IPS-11a (cell line): ENCODE measurements around the gene TRAPPC3.

Experiments
- H3K4me3 ChIP-seq: one replicate; pipeline ENCODE4 v1.5.1; 2013; ENCODE audit warnings: low read depth, low read length, control low read depth

TRAPPC3 gene

GRCh38 chr1:36106269-36106668 is 43.0 kb downstream of the TRAPPC3 start:
- H3K4me3 ChIP-seq = no peak overlapping the region

- no peak overlapping the region for H3K4me3 ChIP-seq
These were observed 47.7 kb downstream of the TRAPPC3 start for GRCh38 chr1:36101546-36101945.

GRCh38 chr1:36100376-36100775 is 48.9 kb downstream of the TRAPPC3 start:
- H3K4me3 ChIP-seq = no peak overlapping the region

GRCh38 chr1:36099681-36100341 is 49.5 kb downstream of the TRAPPC3 start:
- no peak overlapping the region for H3K4me3 ChIP-seq

- no peak overlapping the region for H3K4me3 ChIP-seq
These were observed 50.5 kb downstream of the TRAPPC3 start for GRCh38 chr1:36098650-36099365.

- no peak overlapping the region for H3K4me3 ChIP-seq
These were observed 51.3 kb downstream of the TRAPPC3 start for GRCh38 chr1:36097693-36098585.

GRCh38 chr1:36096500-36097432 is 52.5 kb downstream of the TRAPPC3 start:
- no peak overlapping the region for H3K4me3 ChIP-seq

GRCh38 chr1:36095760-36096405 is 53.4 kb downstream of the TRAPPC3 start:
- H3K4me3 ChIP-seq = no peak overlapping the region

- H3K4me3 ChIP-seq = no peak overlapping the region
These were observed 54.6 kb downstream of the TRAPPC3 start for GRCh38 chr1:36094621-36095061.

GRCh38 chr1:36093929-36094328 is 55.4 kb downstream of the TRAPPC3 start:
- no peak overlapping the region for H3K4me3 ChIP-seq

GRCh38 chr1:36093226-36093625 is 56.1 kb downstream of the TRAPPC3 start:
- H3K4me3 ChIP-seq = no peak overlapping the region

GRCh38 chr1:36092798-36093185 is 56.5 kb downstream of the TRAPPC3 start:
- H3K4me3 ChIP-seq = no peak overlapping the region

- H3K4me3 ChIP-seq = no peak overlapping the region
These were observed 57.0 kb downstream of the TRAPPC3 start for GRCh38 chr1:36092166-36092797.

GRCh38 chr1:36091698-36092097 is 57.6 kb downstream of the TRAPPC3 start:
- no peak overlapping the region for H3K4me3 ChIP-seq

- H3K4me3 ChIP-seq = no peak overlapping the region
These were observed 58.1 kb downstream of the TRAPPC3 start for GRCh38 chr1:36091141-36091540.

GRCh38 chr1:36089393-36090121 is 59.7 kb downstream of the TRAPPC3 start:
- H3K4me3 ChIP-seq = peak overlapping the region; percentile 96

GRCh38 chr1:36088577-36089392 is 60.5 kb downstream of the TRAPPC3 start, which contains the start of gene ADPRS:
ADPRS (plus strand) TSS chr1:36088892; CDS start chr1:36088905, 13 bp downstream.
- H3K4me3 ChIP-seq = peak within 1 kb of the TSS; percentile 96

GRCh38 chr1:36088265-36088576 is 61.1 kb downstream of the TRAPPC3 start:
- peak overlapping the region; percentile 96 for H3K4me3 ChIP-seq
